ENCODE measurements around the gene MLH3.

MLH3 gene

DNA sequence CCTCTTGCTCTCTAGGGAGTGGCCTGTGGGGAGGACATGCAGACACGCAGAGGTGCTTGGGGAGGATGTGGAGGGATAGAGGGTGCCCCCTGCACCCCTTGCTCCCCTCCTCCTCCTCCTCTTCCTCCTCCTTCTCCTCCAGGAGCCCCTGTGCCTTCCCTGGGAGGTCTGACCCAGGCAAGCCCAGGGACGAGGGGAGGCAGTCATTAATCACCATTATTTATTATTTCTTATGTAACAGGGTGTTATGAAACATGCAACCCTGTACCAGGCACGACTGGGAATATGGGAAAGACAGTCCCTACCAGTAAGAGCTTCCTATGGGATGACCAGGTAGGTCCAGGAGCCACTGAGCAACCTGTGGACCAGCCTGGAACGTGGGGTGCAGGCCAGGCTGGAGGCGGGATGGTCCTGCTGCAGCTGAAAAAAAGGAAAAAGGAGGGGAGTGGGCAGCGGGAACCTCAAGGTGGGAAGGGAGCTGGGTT lies 73.3 kb downstream of the MLH3 start:
- no peak for DNase-seq (ENCODE audit: low read depth in 1 of 2, low spot score in 1 of 2)
- no peak for TF ChIP-seq JUND (IDR thresholded peaks at IDR 0.05; ENCODE audit: low read depth)
- in situ Hi-C loops (cut with HindIII; ENCODE audit: low pct_unique_long_range_greater_than_20kb, low sequenced_read_pairs), result no loop called here

DNA sequence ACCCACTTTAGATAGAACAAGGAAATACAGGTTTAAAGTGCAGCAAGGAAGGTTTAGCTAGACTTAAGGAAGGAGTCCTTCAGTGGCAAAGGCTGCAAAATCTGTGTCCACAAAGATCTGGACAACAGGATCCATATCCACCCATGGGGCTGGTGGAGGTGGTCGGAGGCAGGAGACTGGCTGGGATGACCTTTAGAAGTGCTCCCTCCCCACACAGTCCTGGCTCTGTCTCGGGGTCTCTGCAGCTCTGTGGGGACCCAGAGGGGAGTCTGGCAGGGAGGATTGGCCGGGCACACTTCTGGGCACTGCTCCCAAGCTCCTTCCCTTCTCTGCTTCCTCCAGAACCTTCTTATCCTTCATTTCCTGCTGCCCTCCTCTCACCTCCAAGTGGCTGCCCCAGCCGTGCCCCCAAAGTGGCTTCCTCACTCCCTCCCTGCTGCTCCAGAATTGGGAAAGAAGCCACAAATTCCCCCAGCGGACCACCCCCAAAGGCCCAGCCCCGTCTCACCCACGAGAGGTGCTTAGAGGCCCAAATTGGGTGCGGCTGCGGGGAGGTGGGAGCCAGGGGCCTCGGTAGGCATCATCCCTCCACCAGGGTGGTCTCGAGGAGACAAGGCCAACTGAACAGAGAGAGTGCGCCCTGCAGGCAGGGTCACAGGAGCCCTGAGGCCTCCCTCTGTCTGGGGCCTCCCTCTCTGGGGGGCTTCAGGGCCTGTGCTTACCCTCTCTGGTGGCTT lies 73.9 kb downstream of the MLH3 start:
- no peak for TF ChIP-seq JUND (IDR thresholded peaks at IDR 0.05; ENCODE audit: low read depth)
- in situ Hi-C loops (cut with HindIII; ENCODE audit: low pct_unique_long_range_greater_than_20kb, low sequenced_read_pairs), result no loop called here
- DNase-seq (ENCODE audit: low read depth in 1 of 2, low spot score in 1 of 2), result no peak

DNA sequence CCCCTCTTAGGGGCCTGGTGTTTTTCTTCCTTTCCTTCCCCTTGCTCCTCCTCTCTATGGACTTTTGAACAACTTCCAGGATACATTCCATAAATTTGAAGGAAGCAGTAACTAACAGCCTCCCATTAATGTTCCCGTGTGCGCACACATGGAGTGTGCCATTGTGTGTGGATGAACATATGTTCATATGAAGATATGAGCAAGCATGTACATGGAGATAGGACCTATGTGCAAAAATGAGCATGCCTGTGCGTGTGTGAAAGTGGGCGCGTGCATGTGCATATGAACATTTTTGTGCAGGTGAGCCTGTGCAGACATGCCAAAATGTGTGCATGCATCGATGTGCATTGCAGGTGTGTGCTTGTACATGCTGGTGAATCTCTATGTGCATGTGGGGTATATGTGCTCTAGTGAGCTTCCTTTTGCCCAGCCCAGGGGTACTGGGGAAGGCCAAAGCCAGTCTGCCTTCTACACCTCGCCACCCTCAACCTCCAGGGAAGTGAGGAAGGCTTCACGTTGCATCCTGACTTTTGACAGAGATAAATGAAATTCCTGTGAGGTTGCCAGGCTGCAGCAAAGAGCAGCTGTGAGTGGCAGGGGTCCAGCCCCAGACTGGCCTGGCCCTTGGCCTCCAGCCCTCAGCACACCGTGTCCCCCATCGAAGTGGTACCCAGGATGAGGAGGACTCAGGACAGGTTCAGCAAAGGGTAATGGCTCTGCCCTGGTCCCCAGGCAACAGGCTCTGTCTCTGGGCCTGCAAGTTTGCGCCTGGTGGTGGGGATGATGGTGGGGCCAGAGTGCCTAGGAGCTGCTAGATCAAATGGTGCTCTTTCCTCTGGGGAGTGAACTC lies 74.8 kb downstream of the MLH3 start:
- in situ Hi-C loops (cut with HindIII; ENCODE audit: low pct_unique_long_range_greater_than_20kb, low sequenced_read_pairs), result no loop called here
- no peak for TF ChIP-seq JUND (IDR thresholded peaks at IDR 0.05; ENCODE audit: low read depth)
- no peak for DNase-seq (ENCODE audit: low read depth in 1 of 2, low spot score in 1 of 2)

DNA sequence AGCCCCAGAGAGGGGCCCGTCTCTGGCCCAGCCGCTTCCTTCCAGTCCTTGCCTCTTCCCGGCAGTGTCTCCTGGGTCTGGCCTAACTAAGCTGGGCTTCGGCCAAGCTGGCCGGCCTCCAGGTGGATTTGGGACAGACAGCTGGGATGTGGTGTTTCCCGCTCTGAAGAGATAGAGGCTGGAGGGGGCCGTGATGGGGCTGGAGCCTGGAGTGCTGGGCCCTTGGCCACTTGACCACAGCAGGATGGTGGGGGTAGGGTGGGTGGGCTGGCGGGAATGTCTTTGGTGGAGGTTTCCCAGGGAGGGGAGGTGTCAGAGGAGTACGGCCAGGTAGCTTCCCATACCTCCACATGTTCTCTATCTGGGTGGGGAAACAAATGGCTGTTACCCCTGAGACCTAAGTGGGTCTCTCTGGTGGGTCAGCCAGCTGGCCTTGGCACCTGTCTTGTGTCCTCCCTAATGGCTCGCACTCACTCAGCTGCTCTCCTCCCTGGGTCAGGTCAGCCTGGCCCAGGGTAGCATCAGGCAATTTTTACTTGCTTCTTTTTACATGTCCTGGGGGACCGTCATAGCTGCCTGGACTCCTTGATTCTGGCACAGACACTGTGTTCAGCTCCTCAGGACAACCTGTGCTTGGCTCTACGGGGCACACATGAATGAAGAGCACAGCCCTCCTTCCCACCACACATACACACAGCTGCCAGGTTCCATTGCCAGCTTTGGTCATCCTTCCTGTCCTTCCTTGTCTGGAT lies 76.0 kb downstream of the MLH3 start:
- no peak for DNase-seq (ENCODE audit: low read depth in 1 of 2, low spot score in 1 of 2)
- TF ChIP-seq JUND (IDR thresholded peaks at IDR 0.05; ENCODE audit: low read depth), result no peak
- in situ Hi-C loops (cut with HindIII; ENCODE audit: low pct_unique_long_range_greater_than_20kb, low sequenced_read_pairs), result no loop called here

DNA sequence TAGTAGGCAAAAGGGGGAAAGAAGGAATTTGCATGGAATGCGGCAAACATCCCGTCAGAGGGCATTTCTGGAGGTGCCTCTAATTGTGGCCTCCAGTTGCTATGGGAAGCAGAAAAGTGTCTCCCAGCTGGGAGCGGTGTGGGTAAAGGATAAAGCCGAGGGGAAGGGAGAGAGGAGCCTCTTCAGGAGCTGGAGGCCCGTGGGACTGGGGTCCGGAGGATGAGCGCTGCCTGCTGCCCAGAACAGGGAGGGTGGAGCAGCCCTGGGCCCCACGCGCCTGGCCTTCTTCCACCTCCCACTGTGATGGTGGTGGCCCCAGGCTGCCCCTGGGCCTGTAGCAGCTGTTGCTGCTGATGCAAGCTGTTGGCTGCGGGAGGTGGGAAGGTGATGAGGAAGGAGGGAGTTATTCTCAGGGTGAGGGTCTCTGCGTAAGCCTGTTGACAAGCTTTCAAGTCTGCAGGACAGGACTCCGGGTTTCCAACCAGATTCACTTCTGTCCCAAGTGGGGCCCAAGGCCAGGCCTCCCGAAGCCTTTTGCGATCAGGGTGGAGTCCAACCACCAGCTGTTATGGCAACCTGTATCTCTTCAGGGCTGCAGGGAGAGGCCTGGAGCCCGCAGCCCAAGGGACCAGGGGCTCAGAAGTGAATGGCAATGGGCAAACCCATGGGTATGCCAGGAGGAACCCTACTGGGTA lies 76.8 kb downstream of the MLH3 start:
- no peak for DNase-seq (ENCODE audit: low read depth in 1 of 2, low spot score in 1 of 2)
- TF ChIP-seq JUND (IDR thresholded peaks at IDR 0.05; ENCODE audit: low read depth), result no peak
- in situ Hi-C loops (cut with HindIII; ENCODE audit: low pct_unique_long_range_greater_than_20kb, low sequenced_read_pairs), result no loop called here

DNA sequence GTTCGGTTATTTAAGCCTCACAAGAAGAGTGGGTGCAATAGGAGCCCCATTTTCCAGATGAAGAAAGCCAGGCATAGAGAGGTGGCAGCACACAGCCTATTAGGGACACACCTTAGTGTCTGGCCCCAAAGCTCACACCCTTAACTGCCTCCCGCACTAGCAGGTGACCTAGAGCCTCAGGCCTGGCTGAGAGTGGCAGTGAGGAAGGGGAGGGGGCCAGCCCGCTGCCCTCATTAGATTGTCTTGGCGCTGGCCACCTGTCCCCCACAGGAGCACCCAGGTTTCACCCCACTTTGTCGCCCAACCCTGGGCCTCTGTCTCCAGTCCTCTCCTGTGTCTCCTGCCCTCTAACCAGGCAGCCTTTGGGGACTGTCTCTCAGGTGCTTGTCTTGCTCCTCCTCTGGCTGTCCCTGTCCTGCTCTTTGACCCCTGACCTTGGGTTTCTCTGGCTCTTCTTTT lies 77.3 kb downstream of the MLH3 start:
- DNase-seq (ENCODE audit: low read depth in 1 of 2, low spot score in 1 of 2), result no peak
- TF ChIP-seq JUND (IDR thresholded peaks at IDR 0.05; ENCODE audit: low read depth), result no peak
- in situ Hi-C loops (cut with HindIII; ENCODE audit: low pct_unique_long_range_greater_than_20kb, low sequenced_read_pairs), result no loop called here

DNA sequence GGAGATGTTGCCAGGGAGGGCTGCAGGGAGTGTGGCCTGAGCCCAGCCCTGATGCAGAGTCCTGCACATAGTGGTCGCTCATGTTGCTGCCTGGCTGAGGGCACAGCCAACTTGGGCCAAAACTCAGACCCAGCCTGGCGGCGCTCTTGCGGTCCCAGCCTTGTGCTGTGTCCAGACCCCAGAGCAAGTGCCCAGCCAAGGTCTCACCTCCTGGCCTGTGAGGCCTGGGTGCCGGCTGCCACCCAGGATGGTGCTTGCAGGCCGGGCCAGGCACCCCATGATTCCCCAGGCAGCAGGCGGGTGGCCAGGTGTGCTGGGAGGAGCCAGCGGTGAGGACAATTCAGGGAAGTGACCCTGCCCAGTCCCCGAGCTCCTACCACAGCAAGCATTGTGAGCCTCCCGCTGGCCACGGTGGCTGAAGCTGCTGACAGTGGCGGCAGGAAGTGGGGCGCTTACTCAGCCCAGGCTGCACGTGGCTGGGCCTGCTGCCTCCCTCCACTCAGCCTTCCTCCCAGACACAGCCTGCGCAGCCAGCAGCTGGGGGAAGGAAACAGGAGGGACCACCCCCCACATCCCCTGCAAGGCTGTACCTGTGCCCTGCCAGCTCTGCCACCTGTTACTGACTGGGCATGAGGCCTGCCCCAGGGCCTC lies 78.1 kb downstream of the MLH3 start:
- TF ChIP-seq JUND (IDR thresholded peaks at IDR 0.05; ENCODE audit: low read depth), result no peak
- in situ Hi-C loops (cut with HindIII; ENCODE audit: low pct_unique_long_range_greater_than_20kb, low sequenced_read_pairs), result no loop called here
- no peak for DNase-seq (ENCODE audit: low read depth in 1 of 2, low spot score in 1 of 2)

DNA sequence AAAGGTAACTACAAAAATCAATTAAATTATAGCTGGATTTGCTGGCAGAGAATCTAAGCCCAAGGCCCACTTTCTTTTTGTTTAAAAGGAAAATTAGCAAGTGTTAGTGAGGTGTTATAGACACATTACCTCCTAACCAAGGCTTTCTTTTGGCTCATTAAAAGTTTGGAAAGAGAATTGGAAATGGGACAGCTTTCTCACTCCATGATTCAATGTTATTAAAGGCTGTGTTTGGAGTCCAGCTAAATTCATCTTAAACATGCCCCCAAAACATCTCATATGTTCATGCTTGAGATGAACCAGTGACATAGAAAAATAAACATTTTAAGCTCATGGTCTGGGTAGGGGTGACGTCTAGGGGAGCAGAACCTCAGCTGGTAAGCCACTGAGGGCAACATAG lies 82.5 kb downstream of the MLH3 start:
- no peak for TF ChIP-seq JUND (IDR thresholded peaks at IDR 0.05; ENCODE audit: low read depth)
- DNase-seq (ENCODE audit: low read depth in 1 of 2, low spot score in 1 of 2), result no peak
- in situ Hi-C loops (cut with HindIII; ENCODE audit: low pct_unique_long_range_greater_than_20kb, low sequenced_read_pairs), result no loop called here

DNA sequence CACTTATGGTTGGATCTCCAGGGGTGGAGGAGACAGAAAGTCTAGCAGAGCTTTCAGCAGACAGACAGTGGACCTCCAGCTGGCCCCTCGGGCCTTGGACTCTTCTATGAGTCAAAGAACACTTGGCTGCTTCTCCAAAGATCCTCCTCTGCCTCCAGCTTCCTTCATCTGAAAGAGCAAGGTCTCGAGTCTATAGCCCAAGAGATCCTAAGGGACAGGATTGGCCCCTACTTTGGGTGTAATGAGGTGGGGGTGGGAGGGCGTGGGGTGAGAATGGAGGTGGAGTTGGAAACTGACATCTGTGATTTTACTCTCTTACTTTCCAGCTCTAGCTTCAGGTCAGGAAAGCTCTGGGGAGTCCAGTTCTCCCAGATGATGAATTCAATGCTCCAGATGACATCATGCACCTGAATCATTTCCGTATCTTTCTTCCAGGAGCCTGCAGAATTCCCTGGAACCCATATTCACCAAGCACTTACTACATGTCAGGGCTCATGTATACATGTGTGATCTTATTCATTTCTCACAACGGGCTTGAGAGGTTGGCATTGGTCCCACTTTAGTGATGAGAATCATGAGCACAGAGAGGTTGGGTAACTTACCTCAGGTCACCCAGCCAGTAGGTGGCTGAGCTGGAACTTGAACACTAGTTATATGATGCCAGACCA lies 85.6 kb downstream of the MLH3 start:
- no peak for DNase-seq (ENCODE audit: low read depth in 1 of 2, low spot score in 1 of 2)
- in situ Hi-C loops (cut with HindIII; ENCODE audit: low pct_unique_long_range_greater_than_20kb, low sequenced_read_pairs), result no loop called here
- no peak for TF ChIP-seq JUND (IDR thresholded peaks at IDR 0.05; ENCODE audit: low read depth)

DNA sequence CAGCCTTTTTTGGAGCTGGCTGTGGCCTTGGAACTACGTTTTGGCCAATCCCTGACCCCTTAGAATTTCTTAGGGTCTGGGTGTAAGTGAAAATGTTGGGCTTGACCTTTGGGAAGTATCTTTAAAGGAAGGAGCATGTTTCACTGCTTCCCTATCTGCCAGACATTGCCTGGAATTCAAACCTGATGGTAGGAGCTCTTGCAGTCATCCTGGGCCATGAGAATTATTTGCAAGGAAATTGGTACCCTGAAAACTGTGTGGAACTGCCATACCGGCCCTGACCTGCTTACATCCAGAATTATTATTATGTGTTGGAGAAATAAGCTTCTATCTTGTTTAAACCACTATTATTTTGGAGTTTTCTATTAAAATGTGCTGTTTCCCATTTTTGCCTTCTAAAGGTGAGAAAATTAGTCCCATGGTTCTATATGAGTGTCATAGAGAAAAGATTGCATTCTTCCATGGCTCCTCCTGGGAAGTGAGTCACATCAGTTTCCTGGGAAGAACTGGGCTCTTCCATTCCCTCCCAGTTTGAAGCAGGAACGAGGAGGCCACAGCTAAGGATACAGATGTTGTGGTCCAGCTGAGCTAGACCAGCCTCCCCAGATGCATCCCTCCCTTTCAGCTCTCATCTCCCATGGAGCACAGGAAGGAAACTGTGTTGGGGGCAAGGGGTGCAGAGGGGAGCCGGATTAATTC lies 86.3 kb downstream of the MLH3 start:
- DNase-seq (ENCODE audit: low read depth in 1 of 2, low spot score in 1 of 2), result no peak
- in situ Hi-C loops (cut with HindIII; ENCODE audit: low pct_unique_long_range_greater_than_20kb, low sequenced_read_pairs), result no loop called here

More for the DNA sequence above, 86.3 kb downstream of the MLH3 start:
- TF ChIP-seq JUND (IDR thresholded peaks at IDR 0.05; ENCODE audit: low read depth), result no peak

Data from T47D (cell line).